K562 (cell line): ENCODE measurements around the gene CSAD. TPM values are rescaled to one million over a fixed set of nuclear protein-coding genes. Genes with fewer than 3 reads are reported as not detected.
A peak's percentile ranks its signal among the peaks of the same experiment; 100 is the strongest.

Experiments
- ATAC-seq: fragments of 200-7000 bp; cut with Tn5 transposase; 3 replicates; pipeline ENCODE4 v1.9.1; 2020; ENCODE audit warnings: moderate library complexity
- BruUV-seq: library from RNA; stranded (reverse); fragments of 400-500 nt; replicated peaks from 2 replicates; lab custom pipeline; 2021; lab: Mats Ljungman, UMichigan
- CTCF ChIA-PET: fragments of 300-600 bp; formaldehyde crosslinking; extraction: SDS; loops from one replicate; lab custom pipeline; 2021; ENCODE audit warnings: low intra/inter-chr PET ratio; lab: Yijun Ruan, JAX
- POLR2A ChIA-PET: fragments of 300-600, 350-650 bp; sonication (Branson Sonifier 250); formaldehyde crosslinking; extraction: SDS; loops from one replicate; lab custom pipeline; 2021; ENCODE audit warnings: antibody characterized with exemption, inconsistent platforms; lab: Yijun Ruan, JAX
- DNase-seq, 4 experiments: peaks; one replicate each; pipeline versions ENCODE4 v3.0.0 to v3.0.0-alpha.2; 2011 to 2018; ENCODE audit warnings: low spot score in 3 of 4, mixed read lengths in 3 of 4; ENCODE audit errors: extremely low read depth in 1 of 4
- FAIRE-seq: peaks from 2 replicates; lab custom pipeline; 2011; peaks lifted over from hg19 to GRCh38; lab: Jason Lieb, UNC
- H2AFZ ChIP-seq: 2 replicates; pipeline ENCODE4 v1.6.0; 2011; ENCODE audit warnings: low read depth, low read length, control low read depth, inconsistent platforms
- H3K27ac ChIP-seq: fragments of 200-600 bp; 3 replicates; pipeline ENCODE4 v1.8.0; 2011; ENCODE audit warnings: low read depth, mild to moderate bottlenecking, control low read depth, inconsistent platforms, low read length, moderate library complexity, mixed read lengths; ENCODE audit errors: extremely low read depth
- H3K27me3 ChIP-seq, 2 experiments: fragments of 300-600 bp in 1 of 2; 2 replicates in 1 of 2; 3 replicates in 1 of 2; pipeline versions ENCODE4 v1.6.0 to v1.8.0; 2011; ENCODE audit warnings: inconsistent platforms in 2 of 2, low read length in 2 of 2, mild to moderate bottlenecking in 1 of 2, mixed read lengths in 1 of 2, moderate library complexity in 1 of 2; ENCODE audit not compliant: control insufficient read depth in 2 of 2, insufficient read depth in 2 of 2
- H3K36me3 ChIP-seq: fragments of 300-600 bp; 3 replicates; pipeline ENCODE4 v1.8.0; 2011; ENCODE audit warnings: mild to moderate bottlenecking, low read length, inconsistent platforms; ENCODE audit not compliant: control insufficient read depth, insufficient read depth
- H3K4me1 ChIP-seq, 2 experiments: fragments of 200-600 bp in 1 of 2; replicated peaks in 1 of 2; 2 replicates in 1 of 2; 3 replicates in 1 of 2; pipeline versions ENCODE4 v1.5.1 to v1.8.0; 2011; ENCODE audit warnings: inconsistent platforms in 2 of 2, low read length in 2 of 2, mild to moderate bottlenecking in 1 of 2, mixed read lengths in 1 of 2, moderate library complexity in 1 of 2; ENCODE audit not compliant: control insufficient read depth in 2 of 2, insufficient read depth in 2 of 2
- H3K4me2 ChIP-seq: 2 replicates; pipeline ENCODE4 v1.6.1; 2011; ENCODE audit warnings: low read length, control low read depth, inconsistent platforms, mixed read lengths; ENCODE audit not compliant: insufficient read depth
- H3K4me3 ChIP-seq: fragments of 200-600 bp; sonication (generic), shearing (Covaris generic); 2 replicates; pipeline ENCODE4 v1.5.1; 2016; ENCODE audit warnings: control low read depth, inconsistent platforms
- H3K79me2 ChIP-seq: fragments of 200-600 bp; 3 replicates; pipeline ENCODE4 v1.8.0; 2011; ENCODE audit warnings: low read length, inconsistent platforms; ENCODE audit not compliant: control insufficient read depth, insufficient read depth
- H3K9ac ChIP-seq, 2 experiments: 2 replicates each; pipeline versions ENCODE4 v1.6.0 to v1.6.1; 2011; ENCODE audit warnings: low read depth in 2 of 2, low read length in 2 of 2, control low read depth in 1 of 2, inconsistent platforms in 1 of 2, mild to moderate bottlenecking in 1 of 2, mixed read lengths in 1 of 2; ENCODE audit not compliant: insufficient read depth in 1 of 2
- H3K9me1 ChIP-seq: one replicate; pipeline ENCODE4 v1.6.0; 2011; ENCODE audit warnings: inconsistent platforms, mild to moderate bottlenecking, low read length, moderate library complexity; ENCODE audit not compliant: control insufficient read depth, insufficient read depth
- H3K9me3 ChIP-seq: replicated peaks from 2 replicates; pipeline ENCODE4 v1.5.1; 2011; ENCODE audit warnings: low read depth, low read length, inconsistent platforms; ENCODE audit not compliant: control insufficient read depth, insufficient read depth
- H4K20me1 ChIP-seq: replicated peaks from 2 replicates; pipeline ENCODE4 v1.6.1; 2011; ENCODE audit warnings: low read length, inconsistent platforms, mixed read lengths; ENCODE audit not compliant: control insufficient read depth, insufficient read depth
- FOXA1 ChIP-seq: fragments of 450-650 bp; IDR thresholded peaks from 2 replicates; pipeline ENCODE4 v1.6.1; 2016; ENCODE audit warnings: mild to moderate bottlenecking, borderline replicate concordance
- HOXB6 ChIP-seq: fragments of 250-450 bp; sonication (Bioruptor Pico); IDR thresholded peaks from 2 replicates; pipeline ENCODE4 v1.5.1; 2022; ENCODE audit warnings: mild to moderate bottlenecking, borderline replicate concordance
- MAZ ChIP-seq, 2 experiments: fragments of 450-650 bp in 1 of 2; sonication (generic) in 1 of 2; formaldehyde crosslinking; IDR thresholded peaks in 1 of 2; conservative IDR thresholded peaks in 1 of 2; 2 replicates each; pipeline versions ENCODE4 v1.4.0 to v1.5.0; 2020; ENCODE audit warnings: mild to moderate bottlenecking in 1 of 2, missing genetic modification reagents in 1 of 2
- PTRF ChIP-seq: fragments of 450-650 bp; IDR thresholded peaks from 2 replicates; pipeline ENCODE4 v1.6.1; 2016; ENCODE audit warnings: mild to moderate bottlenecking, missing genetic modification characterization, missing compliant biosample characterization
- ZNF263 ChIP-seq: sonication (generic); formaldehyde crosslinking; IDR thresholded peaks from 2 replicates; pipeline ENCODE4 v1.8.0; 2022; ENCODE audit warnings: mild to moderate bottlenecking, missing genetic modification reagents, borderline replicate concordance
- WGBS: fragments of 100-300 bp; shearing (Covaris generic); methylation state at CpG from one replicate; pipeline ENCODE4 v1.1.6; 2016; ENCODE audit warnings: low coverage, mixed read lengths; ENCODE audit not compliant: insufficient coverage; ENCODE audit errors: missing lambda C conversion rate; 5-methylcytosine and 5-hydroxymethylcytosine counted together
- in situ Hi-C: fragments of 300-500 bp; cut with MboI; formaldehyde crosslinking; loops from 4 replicates; pipeline ENCODE4 v1.15.0; 2018; ENCODE audit warnings: inconsistent platforms, mixed read lengths
- intact Hi-C: fragments of 100-400 bp; cut with micrococcal nuclease; formaldehyde crosslinking; loops from 2 replicates; pipeline ENCODE4 v1.14.2; 2022
- polyA plus RNA-seq, 8 experiments: library from polyadenylated mRNA; depleted of rRNA in 4 of 8; stranded (reverse) in 5 of 8; unstranded in 3 of 8; fragments of >200 nt; fragmentation: Nextera tagmentation in 2 of 8; fragmentation: Illumina TruSeq in 1 of 8; extraction: Ambion mirVana in 2 of 8; extraction: Trizol in 1 of 8; gene quantifications; 2 replicates each; pipeline versions ENCODE4 v1.2.1 to v1.2.3, GENCODE V29; 2011 to 2014; ENCODE audit warnings: inconsistent platforms in 1 of 8, missing spikeins in 1 of 8
- total RNA-seq, 7 experiments: library from RNA; depleted of rRNA in 6 of 7; stranded (reverse); fragments of >200 nt in 6 of 7; fragmentation: Illumina TruSeq in 2 of 7; extraction: Trizol in 2 of 7; gene quantifications; 2 replicates each; pipeline versions ENCODE4 v1.2.1 to v1.2.3, GENCODE V29; 2011 to 2021; ENCODE audit warnings: low replicate concordance in 1 of 7
- TF ChIP-seq, protein P1 (sequence below): fragments of 450-650 bp; IDR thresholded peaks from 2 replicates; pipeline ENCODE4 v1.6.1; 2016; ENCODE audit warnings: antibody characterized with exemption
- TF ChIP-seq, protein P2 (sequence below), 3 experiments: IDR thresholded peaks in 2 of 3; conservative IDR thresholded peaks in 1 of 3; 2 replicates each; pipeline ENCODE4 v1.5.1; 2011 to 2012; ENCODE audit warnings: low read length in 3 of 3, mild to moderate bottlenecking in 3 of 3, control low read depth in 2 of 3, improper control_type of control experiment in 1 of 3, inconsistent platforms in 1 of 3, low read depth in 1 of 3, mixed read lengths in 1 of 3, moderate library complexity in 1 of 3; ENCODE audit not compliant: insufficient read depth in 2 of 3
- TF ChIP-seq, protein P3 (sequence below): sonication (generic); formaldehyde crosslinking; IDR thresholded peaks from 2 replicates; pipeline ENCODE4 v1.8.0; 2022; ENCODE audit warnings: mild to moderate bottlenecking, missing genetic modification reagents, borderline replicate concordance
- TF ChIP-seq, protein P4 (sequence below): fragments of 250-450 bp; sonication (Bioruptor Pico); IDR thresholded peaks from 2 replicates; pipeline ENCODE4 v1.4.0; 2020; ENCODE audit warnings: mild to moderate bottlenecking, moderate library complexity, borderline replicate concordance

The CSAD gene
- total and polyA plus RNA-seq, 9 of the 15 experiments (the other 6 are each of a cell fraction or from before 2014, with no cell fraction given), result 1.8 to 19.6 (median 8.1) TPM

DNA sequence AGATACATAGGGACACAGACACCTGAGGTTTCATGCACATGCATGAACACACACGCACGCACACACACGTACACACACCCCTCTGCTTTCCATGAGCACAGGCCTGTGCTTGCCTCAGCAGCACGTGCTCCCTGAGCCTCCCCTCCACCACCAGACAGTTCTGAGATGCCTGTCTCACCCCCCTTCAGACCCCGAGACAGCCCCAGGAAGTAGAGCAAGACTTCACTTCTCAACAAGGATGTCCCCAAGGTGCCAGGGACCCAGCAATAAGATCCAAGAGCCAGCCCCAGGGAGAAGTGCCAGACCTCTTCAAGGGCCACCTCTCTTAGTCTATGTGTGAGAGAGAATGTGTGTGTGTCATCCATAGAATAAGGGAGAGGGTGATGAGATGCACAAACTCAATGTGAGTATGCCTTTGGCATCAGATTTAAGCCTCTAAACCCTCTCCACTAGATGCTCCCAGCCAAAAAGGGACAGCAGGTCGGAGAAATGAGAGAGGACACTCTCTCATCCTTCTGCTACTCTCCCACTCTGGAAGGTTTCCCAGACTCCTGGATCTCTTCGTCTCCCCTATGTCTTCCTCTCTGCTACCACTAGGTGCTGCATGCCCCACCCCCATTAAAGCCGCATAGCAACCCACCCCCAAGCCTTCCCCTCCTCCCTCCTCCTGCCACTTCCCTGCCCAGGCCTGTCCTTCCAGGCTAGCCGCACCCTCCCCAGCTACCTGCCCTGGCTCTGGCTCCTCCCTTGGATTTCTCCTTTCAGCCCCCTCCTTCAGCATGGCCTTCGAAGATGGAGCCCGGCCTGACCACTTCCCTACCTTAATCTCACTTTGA lies 43.6 kb upstream of the CSAD start:
- BruUV-seq, result no TSS peak
- Histone ChIP-seq H3K79me2 (peaks cover 5% of the 10 kb centered on the region), H3K4me1 (peaks cover 34 to 58% of the 10 kb centered on the region in 2 experiments), H3K4me3 (no peak overlapping the region), H3K9me3 (no peaks in the 10 kb centered on the region), H3K9me1 (no peaks in the 10 kb centered on the region), H2AFZ (peak overlapping the region; percentile 34), H3K27ac (no peak overlapping the region), H3K36me3 (no peaks in the 10 kb centered on the region), H3K9ac (peak overlapping the region in 1 of 2 experiments; percentile 81; a peak in 2 of 4 replicates), H4K20me1 (no peaks in the 10 kb centered on the region; the same call in 1 of the 2 replicates), H3K4me2 (no peak overlapping the region), H3K27me3 (no peaks in the 10 kb centered on the region)
- FAIRE-seq (no peak), DNase-seq (peak; percentile 49 to 75 (median 61)), ATAC-seq (no peak)
- CTCF ChIA-PET, result interaction anchor here (1.1 kb wide), 1 partner anchor 11 kb away, joined by 3 read pairs; no protein-coding TSS in a partner anchor
- in situ Hi-C loops, result no loop called here
- POLR2A ChIA-PET, result interaction anchor here (1.0 kb wide), 1 partner anchor 45 kb away, joined by 4 read pairs; no protein-coding TSS in a partner anchor
- intact Hi-C loops, result no loop called here
- 62% methylated on average over 10 of the region's 11 CpGs for WGBS
- TF ChIP-seq, protein P1, sequence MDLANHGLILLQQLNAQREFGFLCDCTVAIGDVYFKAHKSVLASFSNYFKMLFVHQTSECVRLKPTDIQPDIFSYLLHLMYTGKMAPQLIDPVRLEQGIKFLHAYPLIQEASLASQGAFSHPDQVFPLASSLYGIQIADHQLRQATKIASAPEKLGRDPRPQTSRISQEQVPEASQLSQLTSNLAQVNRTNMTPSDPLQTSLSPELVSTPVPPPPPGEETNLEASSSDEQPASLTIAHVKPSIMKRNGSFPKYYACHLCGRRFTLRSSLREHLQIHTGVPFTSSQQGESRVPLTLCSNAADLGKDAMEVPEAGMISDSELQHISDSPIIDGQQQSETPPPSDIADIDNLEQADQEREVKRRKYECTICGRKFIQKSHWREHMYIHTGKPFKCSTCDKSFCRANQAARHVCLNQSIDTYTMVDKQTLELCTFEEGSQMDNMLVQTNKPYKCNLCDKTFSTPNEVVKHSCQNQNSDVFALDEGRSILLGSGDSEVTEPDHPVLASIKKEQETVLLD, result peak; percentile 15; the same call in 1 of the 2 replicates
- TF ChIP-seq FOXA1, result no peak
- peak; percentile 58; the same call in 1 of the 2 replicates for TF ChIP-seq ZNF263 (CRISPR knock-in tag)
- peak in 1 of 2 experiments; percentile 21; a peak in 1 of 4 replicates for TF ChIP-seq MAZ (CRISPR knock-in tag; conservative IDR thresholded peaks at IDR 0.05 in 1 of 2, IDR thresholded peaks at IDR 0.05 in 1 of 2)
- no peak for TF ChIP-seq PTRF (tag)
- TF ChIP-seq HOXB6 (CRISPR knock-in tag), result no peak
- TF ChIP-seq, protein P2, sequence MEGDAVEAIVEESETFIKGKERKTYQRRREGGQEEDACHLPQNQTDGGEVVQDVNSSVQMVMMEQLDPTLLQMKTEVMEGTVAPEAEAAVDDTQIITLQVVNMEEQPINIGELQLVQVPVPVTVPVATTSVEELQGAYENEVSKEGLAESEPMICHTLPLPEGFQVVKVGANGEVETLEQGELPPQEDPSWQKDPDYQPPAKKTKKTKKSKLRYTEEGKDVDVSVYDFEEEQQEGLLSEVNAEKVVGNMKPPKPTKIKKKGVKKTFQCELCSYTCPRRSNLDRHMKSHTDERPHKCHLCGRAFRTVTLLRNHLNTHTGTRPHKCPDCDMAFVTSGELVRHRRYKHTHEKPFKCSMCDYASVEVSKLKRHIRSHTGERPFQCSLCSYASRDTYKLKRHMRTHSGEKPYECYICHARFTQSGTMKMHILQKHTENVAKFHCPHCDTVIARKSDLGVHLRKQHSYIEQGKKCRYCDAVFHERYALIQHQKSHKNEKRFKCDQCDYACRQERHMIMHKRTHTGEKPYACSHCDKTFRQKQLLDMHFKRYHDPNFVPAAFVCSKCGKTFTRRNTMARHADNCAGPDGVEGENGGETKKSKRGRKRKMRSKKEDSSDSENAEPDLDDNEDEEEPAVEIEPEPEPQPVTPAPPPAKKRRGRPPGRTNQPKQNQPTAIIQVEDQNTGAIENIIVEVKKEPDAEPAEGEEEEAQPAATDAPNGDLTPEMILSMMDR (IDR thresholded peaks at IDR 0.05 in 2 of 3, conservative IDR thresholded peaks at IDR 0.05 in 1 of 3; ENCODE audit: insufficient read depth in 2 of 3, low read depth in 1 of 3, low read length in 3 of 3), result peak; percentile 18 to 35 (median 26); a peak in 3 of 6 replicates
- TF ChIP-seq, protein P3, sequence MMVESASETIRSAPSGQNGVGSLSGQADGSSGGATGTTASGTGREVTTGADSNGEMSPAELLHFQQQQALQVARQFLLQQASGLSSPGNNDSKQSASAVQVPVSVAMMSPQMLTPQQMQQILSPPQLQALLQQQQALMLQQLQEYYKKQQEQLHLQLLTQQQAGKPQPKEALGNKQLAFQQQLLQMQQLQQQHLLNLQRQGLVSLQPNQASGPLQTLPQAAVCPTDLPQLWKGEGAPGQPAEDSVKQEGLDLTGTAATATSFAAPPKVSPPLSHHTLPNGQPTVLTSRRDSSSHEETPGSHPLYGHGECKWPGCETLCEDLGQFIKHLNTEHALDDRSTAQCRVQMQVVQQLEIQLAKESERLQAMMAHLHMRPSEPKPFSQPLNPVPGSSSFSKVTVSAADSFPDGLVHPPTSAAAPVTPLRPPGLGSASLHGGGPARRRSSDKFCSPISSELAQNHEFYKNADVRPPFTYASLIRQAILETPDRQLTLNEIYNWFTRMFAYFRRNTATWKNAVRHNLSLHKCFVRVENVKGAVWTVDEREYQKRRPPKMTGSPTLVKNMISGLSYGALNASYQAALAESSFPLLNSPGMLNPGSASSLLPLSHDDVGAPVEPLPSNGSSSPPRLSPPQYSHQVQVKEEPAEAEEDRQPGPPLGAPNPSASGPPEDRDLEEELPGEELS (CRISPR knock-in tag), result no peak
- TF ChIP-seq, protein P4, sequence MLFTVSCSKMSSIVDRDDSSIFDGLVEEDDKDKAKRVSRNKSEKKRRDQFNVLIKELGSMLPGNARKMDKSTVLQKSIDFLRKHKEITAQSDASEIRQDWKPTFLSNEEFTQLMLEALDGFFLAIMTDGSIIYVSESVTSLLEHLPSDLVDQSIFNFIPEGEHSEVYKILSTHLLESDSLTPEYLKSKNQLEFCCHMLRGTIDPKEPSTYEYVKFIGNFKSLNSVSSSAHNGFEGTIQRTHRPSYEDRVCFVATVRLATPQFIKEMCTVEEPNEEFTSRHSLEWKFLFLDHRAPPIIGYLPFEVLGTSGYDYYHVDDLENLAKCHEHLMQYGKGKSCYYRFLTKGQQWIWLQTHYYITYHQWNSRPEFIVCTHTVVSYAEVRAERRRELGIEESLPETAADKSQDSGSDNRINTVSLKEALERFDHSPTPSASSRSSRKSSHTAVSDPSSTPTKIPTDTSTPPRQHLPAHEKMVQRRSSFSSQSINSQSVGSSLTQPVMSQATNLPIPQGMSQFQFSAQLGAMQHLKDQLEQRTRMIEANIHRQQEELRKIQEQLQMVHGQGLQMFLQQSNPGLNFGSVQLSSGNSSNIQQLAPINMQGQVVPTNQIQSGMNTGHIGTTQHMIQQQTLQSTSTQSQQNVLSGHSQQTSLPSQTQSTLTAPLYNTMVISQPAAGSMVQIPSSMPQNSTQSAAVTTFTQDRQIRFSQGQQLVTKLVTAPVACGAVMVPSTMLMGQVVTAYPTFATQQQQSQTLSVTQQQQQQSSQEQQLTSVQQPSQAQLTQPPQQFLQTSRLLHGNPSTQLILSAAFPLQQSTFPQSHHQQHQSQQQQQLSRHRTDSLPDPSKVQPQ, result no peak
